ENCODE data around the gene GPRIN2. TPM values are rescaled to one million over a fixed set of nuclear protein-coding genes. Genes with fewer than 3 reads are reported as not detected.
"Not testable (repeated sequence)": the region's sequence is repeated elsewhere in the genome, so short reads cannot be mapped to it uniquely, and the experiment has no call there.

Gene GPRIN2
- total RNA-seq: 0.10 and 0.41 TPM in 2 replicates

GRCh38 chr10:46556515-46557318 is at the start of gene GPRIN2:
Gene GPRIN2 (minus strand): TSS chr10:46556658. CDS start chr10:46550736, 5,922 bp downstream.
- DNase-seq (ENCODE audit: extremely low read depth, low read depth, low spot score): no peak

GRCh38 chr10:46600516-46600915 is 44.1 kb upstream of the GPRIN2 start:
- not testable (repeated sequence) for DNase-seq (ENCODE audit: extremely low read depth, low read depth, low spot score)

- not testable (repeated sequence) for DNase-seq (ENCODE audit: extremely low read depth, low read depth, low spot score)
Measured at GRCh38 chr10:46597616-46598246, 41.3 kb upstream of the GPRIN2 start.

- DNase-seq (ENCODE audit: extremely low read depth, low read depth, low spot score): not testable (repeated sequence)
Measured at GRCh38 chr10:46596570-46596969, 40.1 kb upstream of the GPRIN2 start.

GRCh38 chr10:46594453-46595063 is 38.1 kb upstream of the GPRIN2 start:
- not testable (repeated sequence) for DNase-seq (ENCODE audit: extremely low read depth, low read depth, low spot score)

- DNase-seq (ENCODE audit: extremely low read depth, low read depth, low spot score): not testable (repeated sequence)
Measured at GRCh38 chr10:46593307-46593706, 36.8 kb upstream of the GPRIN2 start.

- DNase-seq (ENCODE audit: extremely low read depth, low read depth, low spot score): not testable (repeated sequence)
Measured at GRCh38 chr10:46591053-46591452, 34.6 kb upstream of the GPRIN2 start.

GRCh38 chr10:46589589-46589988 is 33.1 kb upstream of the GPRIN2 start:
- DNase-seq (ENCODE audit: extremely low read depth, low read depth, low spot score): not testable (repeated sequence)

- not testable (repeated sequence) for DNase-seq (ENCODE audit: extremely low read depth, low read depth, low spot score)
Measured at GRCh38 chr10:46588221-46588620, 31.8 kb upstream of the GPRIN2 start.

GRCh38 chr10:46587546-46587945 is 31.1 kb upstream of the GPRIN2 start:
- not testable (repeated sequence) for DNase-seq (ENCODE audit: extremely low read depth, low read depth, low spot score)

GRCh38 chr10:46585246-46585645 is 28.8 kb upstream of the GPRIN2 start:
- DNase-seq (ENCODE audit: extremely low read depth, low read depth, low spot score): not testable (repeated sequence)

GRCh38 chr10:46584196-46584595 is 27.7 kb upstream of the GPRIN2 start:
- DNase-seq (ENCODE audit: extremely low read depth, low read depth, low spot score): not testable (repeated sequence)

- DNase-seq (ENCODE audit: extremely low read depth, low read depth, low spot score): not testable (repeated sequence)
Measured at GRCh38 chr10:46582568-46582967, 26.1 kb upstream of the GPRIN2 start.

GRCh38 chr10:46581997-46582396 is 25.5 kb upstream of the GPRIN2 start:
- DNase-seq (ENCODE audit: extremely low read depth, low read depth, low spot score): not testable (repeated sequence)

- not testable (repeated sequence) for DNase-seq (ENCODE audit: extremely low read depth, low read depth, low spot score)
Measured at GRCh38 chr10:46579378-46579777, 22.9 kb upstream of the GPRIN2 start.

GRCh38 chr10:46578474-46579178 is 22.2 kb upstream of the GPRIN2 start, which contains the start of gene SYT15:
Gene SYT15 (plus strand): TSS chr10:46579128. CDS start chr10:46579169, 41 bp downstream.
- not testable (repeated sequence) for DNase-seq (ENCODE audit: extremely low read depth, low read depth, low spot score)

- DNase-seq (ENCODE audit: extremely low read depth, low read depth, low spot score): not testable (repeated sequence)
Measured at GRCh38 chr10:46577624-46578473, 21.4 kb upstream of the GPRIN2 start.

GRCh38 chr10:46573884-46574283 is 17.4 kb upstream of the GPRIN2 start:
- DNase-seq (ENCODE audit: extremely low read depth, low read depth, low spot score): not testable (repeated sequence)

- not testable (repeated sequence) for DNase-seq (ENCODE audit: extremely low read depth, low read depth, low spot score)
Measured at GRCh38 chr10:46573314-46573713, 16.9 kb upstream of the GPRIN2 start.

GRCh38 chr10:46572765-46573164 is 16.3 kb upstream of the GPRIN2 start:
- not testable (repeated sequence) for DNase-seq (ENCODE audit: extremely low read depth, low read depth, low spot score)
